Measurements from ENCODE around the gene C19orf53.

Gene C19orf53

DNA sequence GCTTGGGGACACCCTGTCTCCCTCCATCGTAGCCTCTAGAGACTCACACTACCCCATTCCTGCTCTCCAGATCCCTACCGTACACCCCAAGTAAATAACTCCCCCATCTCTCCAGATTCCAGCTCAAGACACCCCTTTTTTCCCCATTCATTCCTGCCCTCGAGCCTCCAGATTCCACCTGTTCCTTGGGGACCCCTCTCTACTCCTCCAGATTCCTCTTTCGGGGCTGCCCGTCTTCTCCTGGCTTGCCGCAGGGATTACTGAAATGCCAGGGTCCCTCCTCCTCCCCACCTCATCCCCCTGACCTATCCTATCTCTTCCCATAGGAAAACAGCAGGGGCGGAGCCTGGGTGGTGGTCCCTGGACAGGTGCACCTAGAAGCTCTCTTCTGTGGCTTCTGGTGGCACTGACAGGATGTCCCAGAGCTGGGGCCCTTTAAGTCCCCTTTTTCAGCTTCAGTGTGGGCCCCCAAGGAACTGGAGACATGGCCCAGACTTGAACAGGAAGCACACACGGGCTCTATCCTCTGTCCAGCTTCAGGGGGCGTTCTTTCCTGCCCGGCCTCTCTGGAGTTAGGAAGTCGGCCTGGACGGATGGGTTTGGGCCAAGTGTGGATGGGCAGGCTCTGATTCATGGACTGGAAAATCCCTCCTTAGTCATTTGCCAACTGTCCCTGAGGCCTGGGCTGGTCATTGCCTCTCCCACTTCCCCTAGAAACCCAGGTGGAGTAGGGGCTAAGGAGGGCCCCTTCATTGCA, 22.2 kb downstream of the C19orf53 start:
- no peak for DNase-seq

DNA sequence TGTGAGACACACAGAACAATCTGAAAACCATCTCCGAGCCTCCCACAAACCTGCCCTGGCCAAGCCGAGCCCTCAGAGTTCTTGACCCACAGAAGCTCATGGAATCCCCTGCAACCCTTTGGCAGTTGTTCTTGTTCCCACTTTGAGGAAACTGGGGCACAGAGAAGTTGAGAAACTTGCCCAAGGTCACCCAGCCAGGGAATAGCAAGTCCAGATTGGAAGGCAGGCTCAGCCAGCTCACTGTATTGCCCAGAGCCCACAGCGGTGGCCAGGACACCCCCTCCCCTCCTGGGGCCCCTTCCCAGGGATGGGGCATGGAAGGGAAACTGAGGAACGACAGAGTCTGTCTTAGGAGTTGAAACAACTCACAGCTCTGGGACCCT, 22.8 kb downstream of the C19orf53 start:
- no peak for DNase-seq

DNA sequence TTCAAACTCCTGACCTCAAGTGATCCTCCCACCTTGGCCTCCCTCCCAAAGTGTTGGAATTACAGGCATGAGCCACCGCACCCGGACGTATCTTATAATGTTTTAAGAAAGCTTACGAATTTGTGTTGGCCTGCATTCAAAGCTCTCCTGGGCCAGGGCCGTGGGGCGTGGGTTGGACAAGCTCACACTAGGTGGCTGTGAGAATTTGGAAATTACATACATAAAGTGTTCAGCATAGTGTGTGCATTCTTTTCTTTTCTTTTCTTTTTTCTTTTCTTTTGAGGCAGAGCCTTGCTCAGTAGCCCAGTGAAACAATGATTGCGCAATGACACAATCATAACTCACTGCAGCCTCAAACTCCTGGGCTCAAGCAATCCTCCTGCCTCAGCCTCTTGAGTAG, 23.6 kb downstream of the C19orf53 start:
- DNase-seq: no peak

DNA sequence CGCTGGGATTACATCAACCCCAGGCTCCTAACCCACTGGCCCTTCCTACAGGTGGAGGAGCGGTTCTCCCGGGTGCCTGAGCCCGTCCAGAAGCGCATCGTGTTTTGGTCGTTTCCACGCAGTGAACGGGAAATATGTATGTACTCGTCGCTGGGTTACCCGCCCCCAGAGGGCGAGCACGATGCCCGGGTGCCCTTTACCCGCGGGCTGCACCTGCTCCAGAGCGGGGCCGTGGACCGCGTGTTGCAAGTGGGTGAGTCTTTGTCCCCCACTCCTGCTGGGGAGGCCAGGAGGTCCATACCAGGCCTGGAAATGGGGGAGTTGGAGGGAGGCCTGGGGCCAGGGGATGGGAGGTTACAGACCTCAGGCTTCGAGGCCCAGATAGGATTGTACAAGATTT, 25.4 kb downstream of the C19orf53 start:
- no peak for DNase-seq

DNA sequence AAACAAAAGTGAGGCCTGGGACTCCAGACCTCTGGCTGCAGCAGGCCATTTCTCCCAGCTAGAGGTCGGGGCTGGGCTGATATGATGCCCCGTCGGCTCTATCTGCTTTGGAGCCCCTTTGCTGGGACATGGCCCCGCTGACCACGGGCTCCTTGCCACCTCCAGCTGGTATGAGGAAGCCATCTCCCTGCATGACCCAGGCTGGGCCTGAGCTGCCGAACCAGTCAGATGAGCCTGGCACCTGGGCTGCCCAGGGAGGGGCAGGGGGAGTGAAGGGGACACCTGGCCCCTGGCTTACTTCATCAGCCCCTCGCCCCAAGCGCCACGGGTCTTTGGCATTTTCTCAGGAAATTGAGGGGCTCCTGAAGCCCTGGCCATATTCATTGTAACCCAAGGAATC, 28.8 kb downstream of the C19orf53 start:
- DNase-seq: no peak

DNA sequence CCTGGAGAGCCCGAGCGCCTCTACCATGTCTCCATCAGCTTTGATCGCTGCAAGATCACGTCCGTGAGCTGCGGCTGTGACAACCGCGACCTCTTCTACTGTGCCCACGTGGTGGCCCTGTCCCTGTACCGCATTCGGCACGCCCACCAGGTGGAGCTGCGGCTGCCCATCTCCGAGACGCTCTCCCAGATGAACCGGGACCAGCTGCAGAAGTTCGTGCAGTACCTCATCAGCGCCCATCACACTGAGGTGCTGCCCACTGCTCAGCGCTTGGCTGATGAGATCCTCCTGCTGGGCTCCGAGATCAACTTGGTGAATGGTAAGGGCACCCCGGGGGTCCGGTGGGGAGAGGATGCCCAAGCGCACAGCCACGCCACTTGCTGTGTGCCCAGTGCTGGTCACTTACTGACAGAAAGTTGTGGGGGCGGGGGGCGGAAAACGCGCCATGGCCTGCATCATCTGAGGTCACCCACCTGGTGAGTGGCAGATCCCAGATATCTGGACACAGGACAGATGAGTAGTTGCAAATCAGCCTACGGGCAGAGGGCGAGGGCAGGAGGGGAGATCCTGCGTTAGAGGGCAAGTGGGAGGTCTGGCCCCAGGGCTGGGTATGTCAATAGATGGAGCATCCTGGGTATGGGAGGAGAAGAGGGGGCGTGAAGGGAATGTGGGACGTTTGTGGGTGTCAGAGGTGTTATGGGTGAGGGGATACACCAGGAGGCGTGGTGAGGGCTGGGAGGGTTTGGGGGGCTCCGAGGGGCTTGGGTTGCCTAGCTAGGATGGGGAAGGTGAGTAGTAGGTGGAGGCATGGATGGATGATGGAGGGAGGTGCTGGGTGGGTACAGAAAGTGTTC, 30.8 kb downstream of the C19orf53 start:
- DNase-seq: no peak

DNA sequence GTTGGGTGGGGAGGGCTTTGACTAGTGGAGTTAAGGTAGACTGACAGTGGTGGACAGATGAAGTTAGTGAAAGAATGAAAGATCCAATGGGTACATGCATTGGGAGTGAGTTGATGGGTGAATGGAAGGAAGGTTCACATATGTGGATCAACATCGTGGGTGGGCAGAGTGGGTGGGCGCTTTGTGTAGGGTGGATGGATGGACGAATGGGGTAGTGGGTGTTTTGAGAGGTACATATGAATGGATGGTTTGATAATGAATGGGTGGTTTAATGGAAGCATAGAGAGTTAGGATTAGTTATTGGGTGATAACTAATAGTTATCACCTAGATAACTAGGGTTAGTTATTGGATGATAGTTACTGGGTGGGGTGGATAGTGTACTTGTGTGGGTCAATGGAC, 32.5 kb downstream of the C19orf53 start:
- no peak for DNase-seq

DNA sequence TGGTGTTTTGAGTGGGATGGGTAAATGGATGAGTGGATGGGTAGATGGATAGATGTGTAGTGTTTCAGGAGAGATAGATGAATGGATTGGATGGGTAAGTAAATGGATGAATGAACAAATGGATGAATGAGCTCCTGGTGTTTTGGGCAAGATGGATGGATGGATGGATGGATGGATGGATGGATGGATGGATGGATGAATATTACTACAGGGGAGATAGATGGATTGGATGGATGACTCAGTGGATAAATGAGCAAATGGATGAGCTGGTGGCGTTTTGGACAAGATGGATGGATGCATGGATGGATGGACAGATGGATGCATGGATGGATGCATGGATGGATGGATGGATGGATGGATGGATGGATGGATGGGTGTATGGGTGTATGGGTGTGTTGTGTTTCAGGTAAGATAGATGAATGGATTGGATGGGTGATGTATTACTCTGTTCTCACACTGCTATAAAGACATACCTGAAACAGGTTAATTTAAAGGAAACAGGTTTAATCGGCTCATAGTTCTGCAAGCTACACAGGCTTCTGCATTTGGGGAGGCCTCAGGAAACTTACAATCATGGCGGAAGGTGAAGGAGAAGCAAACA, 33.3 kb downstream of the C19orf53 start:
- no peak for DNase-seq

DNA sequence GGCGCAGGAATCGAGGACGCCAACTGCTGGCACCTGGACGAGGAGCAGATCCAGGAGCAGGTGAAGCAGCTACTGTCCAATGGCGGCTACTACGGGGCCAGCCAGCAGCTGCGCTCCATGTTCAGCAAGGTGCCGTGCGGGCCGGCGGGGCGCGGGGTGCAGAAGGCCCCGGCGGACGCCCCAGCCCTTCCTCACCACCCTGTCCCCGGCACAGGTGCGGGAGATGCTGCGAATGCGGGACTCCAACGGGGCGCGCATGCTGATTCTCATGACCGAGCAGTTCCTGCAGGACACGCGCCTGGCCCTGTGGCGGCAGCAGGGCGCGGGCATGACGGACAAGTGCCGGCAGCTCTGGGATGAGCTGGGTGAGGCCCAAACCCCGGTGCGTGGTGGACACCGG, 34.6 kb downstream of the C19orf53 start:
- DNase-seq: no peak

DNA sequence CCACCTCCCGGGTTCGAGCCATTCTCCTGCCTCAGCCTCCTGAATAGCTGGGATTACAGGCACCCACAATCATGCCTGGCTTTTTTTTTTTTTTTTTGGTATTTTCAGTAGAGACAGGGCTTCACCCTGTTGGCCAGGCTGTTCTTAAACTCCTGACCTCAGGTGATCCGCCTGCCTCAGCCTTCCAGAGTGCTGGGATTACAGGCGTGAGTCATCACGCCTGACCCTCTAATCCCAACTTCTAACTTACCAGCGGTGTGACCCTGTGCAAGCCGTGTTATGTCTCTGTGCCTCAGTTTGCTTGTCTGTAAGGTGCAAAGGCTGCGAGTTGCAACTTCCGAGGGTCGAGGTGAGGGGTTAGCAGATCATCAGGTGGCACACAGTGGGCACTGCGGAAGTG, 38.3 kb downstream of the C19orf53 start:
- no peak for DNase-seq

DNA sequence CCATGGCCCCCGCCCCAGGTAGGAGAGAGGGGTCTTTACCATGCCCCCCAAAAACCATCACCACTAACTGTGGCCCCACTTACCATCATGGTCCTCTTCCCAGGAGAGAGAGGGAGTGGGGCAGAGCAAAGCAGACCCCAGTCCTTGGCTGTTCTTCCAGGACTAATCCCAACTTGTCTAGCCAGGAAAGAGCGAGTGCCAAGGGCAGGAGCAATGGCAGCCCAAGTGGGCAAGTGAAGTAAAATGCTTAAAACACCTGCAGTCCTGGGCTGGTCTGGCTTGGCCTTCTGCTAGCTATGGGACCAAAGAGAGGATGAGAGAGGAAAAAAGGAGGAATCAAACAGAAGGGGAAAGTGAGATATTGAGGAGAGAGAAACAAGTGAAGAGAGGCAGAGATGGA, 38.9 kb downstream of the C19orf53 start:
- no peak for DNase-seq

DNA sequence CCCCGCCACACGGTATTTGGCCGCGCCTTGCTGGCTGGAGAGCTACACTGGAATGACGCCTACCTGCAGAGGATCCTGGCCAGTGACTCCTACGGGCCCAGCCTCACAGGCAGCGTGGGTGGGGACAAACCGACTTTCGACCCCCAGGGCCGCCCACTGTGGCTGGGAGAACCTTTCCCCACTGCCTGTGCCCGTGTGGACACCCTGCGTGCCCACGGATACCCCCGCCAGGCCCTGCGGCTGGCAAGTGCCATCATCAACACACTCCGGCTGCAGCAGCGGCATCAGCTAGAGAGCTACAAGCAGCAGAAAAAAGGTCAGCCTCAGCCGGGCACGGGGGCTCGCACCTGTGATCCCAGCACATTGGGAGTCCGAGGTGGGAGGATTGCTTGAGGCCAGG, 40.3 kb downstream of the C19orf53 start:
- no peak for DNase-seq

DNA sequence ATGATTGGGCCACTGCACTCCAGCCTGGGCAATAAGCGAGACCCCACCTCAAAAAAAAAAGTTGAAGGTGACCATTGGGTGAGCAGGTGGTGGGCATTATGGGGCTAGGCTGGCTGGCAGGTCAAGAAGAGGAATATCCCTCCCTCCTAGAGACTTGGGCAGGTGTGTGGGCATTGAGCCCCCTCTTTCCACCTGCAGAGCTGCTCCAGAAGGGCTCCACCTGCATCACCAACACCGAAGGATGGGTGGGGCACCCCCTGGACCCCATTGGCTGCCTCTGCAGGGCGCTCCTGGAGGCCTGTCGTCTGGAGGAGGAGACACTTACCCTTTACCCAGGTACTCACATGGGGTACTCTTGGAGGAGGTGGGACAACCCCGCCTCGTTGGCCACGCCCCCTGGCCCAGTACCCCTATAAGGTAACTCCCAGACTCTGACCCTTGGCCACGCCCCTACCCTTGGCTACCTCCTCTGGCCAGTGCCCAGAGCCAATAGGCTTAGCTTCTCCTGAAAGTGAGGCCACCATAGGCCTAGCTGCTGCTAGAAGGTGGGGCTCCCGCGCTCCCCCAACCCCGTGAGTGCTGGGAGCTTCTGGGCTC, 42.9 kb downstream of the C19orf53 start:
- DNase-seq: peak in 1 of 3 experiments; percentile 51

DNA sequence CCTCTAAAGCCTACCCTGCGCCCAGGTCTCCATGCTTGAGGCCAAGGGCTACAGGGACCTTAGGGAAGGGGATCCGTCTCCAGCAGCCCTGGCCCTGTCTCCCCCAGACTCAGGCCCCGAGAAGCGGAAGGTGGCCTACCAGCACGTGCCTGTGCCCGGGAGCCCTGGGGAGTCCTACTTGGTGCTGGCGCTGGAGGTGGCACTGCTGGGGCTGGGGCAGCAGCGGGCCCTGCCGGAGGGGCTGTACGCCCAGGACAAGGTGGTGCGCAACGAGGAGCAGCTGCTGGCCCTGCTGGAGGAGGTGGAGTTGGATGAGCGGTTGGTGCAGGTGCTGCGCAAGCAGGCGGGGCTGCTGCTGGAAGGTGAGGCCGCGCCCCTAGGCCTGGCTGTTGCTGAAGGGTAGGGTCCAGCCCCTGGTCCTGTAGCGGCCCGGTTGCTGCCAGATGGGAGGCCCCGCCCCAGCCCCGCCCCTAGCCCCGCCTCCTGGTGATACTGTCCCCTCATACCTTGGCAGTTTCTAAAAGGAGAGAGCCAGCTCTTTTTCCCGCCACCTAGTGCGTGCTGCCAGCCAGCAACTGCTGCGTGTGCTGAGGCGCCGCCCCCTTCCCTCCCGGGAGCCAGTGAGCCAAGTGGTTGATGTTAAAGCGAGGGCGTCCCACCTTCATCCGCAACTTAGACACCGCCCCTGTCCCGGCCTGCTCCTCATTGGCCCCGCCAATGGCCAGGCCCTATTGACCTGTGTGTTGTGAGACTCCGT, 43.5 kb downstream of the C19orf53 start:
- peak in 1 of 3 experiments; percentile 78 for DNase-seq

DNA sequence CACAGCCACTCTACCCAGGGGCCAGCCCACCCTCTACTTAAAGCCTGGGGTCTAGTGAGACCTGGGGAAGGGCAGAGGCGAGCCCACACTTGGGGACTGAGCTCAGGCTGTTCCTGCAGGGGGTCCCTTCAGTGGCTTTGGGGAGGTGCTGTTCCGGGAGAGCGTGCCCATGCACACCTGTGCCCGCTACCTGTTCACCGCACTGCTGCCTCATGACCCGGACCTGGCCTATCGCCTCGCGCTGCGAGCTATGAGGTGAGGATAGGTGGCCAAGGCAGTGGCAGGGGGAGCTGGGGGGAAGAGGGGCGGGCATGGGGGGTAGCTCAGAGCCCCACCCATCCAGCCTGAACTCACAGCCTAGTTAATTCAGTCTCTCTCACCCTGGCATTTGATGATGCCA, 45.0 kb downstream of the C19orf53 start:
- no peak for DNase-seq

DNA sequence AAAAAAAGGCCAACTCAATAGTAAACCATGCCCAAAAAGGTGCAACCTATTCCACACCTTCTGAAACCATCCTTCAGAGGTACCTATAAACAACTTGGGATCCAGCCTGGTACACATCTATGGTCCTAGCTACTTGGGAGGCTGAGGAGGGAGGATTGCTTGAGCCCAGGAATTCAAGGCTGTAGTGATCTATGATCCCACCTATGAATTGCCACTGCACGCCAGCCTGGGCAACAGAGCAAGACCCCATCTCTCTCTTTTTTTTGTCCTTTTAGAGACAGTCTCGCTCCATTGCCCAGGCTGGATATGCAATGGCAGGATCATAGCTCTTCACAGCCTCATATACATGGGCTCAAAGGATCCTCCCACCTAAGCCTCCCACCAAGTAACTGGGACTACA, 47.0 kb downstream of the C19orf53 start:
- DNase-seq: no peak

DNA sequence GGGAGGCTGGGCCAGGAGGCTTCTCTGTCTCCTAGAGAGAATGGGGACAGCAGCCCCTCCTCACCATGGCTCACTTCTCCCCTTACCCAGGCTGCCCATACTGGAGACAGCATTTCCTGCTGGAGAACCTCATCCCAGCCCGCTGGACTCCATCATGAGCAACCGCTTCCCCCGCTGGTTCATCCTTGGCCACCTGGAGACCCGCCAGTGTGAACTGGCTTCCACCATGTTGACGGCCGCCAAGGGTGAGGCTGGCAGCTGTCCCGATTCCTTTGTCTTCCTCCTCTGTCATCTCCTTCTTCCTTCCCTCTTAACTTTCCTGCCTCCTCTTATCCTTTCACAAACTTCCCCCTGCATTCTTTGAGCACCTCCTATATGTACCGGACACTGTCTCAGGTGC, 49.0 kb downstream of the C19orf53 start:
- no peak for DNase-seq

DNA sequence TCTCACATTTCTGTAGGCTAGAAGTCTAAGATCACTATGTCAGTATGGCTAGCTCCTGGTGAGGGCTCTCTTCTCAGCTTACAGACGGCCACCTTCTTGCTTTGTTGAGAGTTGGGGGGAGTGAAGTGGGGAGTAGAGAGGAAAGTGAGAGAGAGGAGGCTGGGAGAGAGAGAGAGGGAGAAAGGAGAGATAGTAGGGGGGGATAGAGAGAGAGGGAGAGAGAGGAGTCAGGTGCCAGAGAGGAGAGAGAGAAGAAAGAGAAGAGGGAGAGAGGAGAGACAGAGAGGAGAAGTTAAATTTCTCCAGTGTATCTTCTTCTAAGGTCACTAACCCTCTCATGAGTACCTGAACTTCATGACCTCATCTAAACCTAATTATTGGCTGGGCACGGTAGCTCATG, 49.6 kb downstream of the C19orf53 start:
- DNase-seq: no peak

DNA sequence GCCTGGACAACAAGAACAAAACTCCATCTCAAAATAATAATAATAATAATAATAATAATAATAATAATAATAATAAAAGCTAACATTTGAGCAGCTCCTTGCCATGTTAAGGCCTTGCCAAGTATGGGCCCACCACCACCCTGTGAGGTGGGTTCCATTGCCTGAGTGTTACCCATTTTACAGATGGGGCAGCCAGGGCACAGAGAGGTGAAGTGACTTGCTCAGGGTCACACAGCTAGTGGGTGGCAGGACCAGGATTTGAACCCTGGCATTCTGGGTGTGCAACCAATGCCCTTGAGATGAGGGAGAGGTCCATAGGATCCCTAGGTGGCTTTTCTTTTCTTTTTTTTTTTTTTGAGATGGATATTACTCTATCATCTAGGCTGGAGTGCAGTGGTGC, 50.4 kb downstream of the C19orf53 start:
- DNase-seq: no peak

DNA sequence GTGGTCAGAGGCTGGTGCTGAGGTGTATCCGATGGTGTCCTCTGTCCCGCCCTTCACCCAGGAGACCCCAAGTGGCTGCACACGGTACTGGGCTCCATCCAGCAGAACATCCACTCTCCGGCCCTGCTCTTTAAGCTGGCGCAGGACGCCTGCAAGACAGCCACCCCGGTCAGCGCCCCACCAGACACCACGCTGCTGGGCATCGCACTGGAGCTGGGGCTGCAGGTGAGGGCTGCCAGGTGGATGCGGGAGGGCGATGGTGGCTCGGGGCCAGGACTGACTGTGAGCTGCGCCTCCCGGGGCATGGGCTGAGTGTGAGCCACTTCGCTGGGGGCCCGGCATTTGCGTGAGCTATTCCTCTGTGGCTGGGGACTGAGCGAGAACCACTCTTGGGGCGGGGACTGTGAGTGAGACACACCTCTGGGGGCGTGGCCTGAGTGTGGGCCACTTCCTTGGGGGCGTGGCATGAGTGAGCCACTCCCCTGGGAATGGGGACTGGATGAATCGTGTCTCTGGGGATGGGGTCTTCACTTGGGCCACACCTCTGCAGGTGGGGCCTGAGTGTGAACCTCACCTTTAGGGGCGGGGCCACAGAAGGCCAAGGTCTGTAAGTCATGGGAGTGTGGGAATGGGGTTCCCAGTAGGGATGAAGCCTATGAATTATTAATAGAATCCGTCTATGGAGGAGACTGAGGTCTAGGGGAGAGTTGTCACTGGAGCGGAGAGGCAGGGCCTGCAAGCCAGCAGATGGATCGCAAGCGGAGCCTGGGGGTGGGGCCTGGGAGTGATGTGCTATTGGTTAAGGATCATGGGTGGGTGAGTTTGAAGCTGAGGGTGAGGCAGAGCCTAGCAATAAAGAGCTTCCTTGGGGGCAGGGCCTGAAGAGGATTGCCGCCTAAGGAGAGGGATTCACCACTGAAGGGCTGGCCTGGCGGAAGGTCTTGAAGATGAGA, 51.5 kb downstream of the C19orf53 start:
- DNase-seq: peak in 2 of 3 experiments; percentile 36 to 88

DNA sequence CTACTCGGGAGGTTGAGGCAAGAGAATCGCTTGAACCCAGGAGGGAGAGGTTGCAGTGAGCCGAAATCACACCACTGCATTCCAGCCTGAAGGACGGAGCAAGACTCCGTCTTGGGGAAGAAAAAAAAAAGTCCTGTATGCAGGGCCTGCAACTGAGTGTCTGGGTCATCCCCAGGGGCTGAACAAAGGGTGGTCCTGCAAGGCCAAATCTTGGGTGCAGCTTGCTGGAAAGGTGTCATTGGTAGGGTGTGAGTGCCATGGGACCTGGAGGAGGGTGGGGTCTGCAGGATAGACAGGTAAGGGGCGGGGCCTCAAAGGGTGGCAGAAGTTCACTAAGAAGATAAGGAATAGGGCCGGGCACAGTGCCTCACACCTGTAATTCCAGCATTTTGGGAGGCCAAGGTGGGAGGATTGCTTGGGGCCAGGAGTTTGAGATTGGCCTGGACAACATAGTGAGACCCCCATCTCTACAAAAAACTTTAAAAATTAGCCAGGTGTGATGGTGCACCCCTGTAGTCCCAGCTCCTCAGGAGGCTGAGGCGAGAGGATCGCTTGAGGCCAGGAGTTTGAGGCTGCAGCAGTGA, 52.5 kb downstream of the C19orf53 start:
- no peak for DNase-seq

Measured in NCI-H1417 (cell line).